Ovary (tissue), 9 donors: Measurements from ENCODE around the gene COX14. TPM values are rescaled to one million over a fixed set of nuclear protein-coding genes. Genes with fewer than 3 reads are reported as not detected.
A peak's percentile ranks its signal among the peaks of the same experiment; 100 is the strongest.

Experiments
- DNase-seq, 5 donors: peaks; one replicate each; pipeline ENCODE4 v3.0.0-alpha.2; 2019 to 2020
- H3K27ac ChIP-seq, 2 donors: fragments of 200-600 bp; one replicate each; pipeline versions ENCODE4 v1.5.1 to v1.8.0; 2019 to 2022
- H3K27me3 ChIP-seq: fragments of 200-600 bp; one replicate; pipeline ENCODE4 v1.8.0; 2022
- H3K36me3 ChIP-seq: fragments of 200-600 bp; sonication (generic); one replicate; pipeline ENCODE4 v1.5.1; 2019
- H3K4me1 ChIP-seq: one replicate; pipeline ENCODE4 v1.8.1; 2013; ENCODE audit warnings: mild to moderate bottlenecking, moderate library complexity; ENCODE audit not compliant: insufficient read depth
- H3K4me3 ChIP-seq: fragments of 200-600 bp; sonication (generic); one replicate; pipeline ENCODE4 v1.5.1; 2017
- H3K9me3 ChIP-seq, 2 donors: fragments of 200-600 bp in 1 of 2; sonication (generic) in 1 of 2; one replicate each; pipeline versions ENCODE4 v1.5.1 to v1.8.1; 2013 to 2019; ENCODE audit warnings: mild to moderate bottlenecking in 1 of 2, moderate library complexity in 1 of 2
- CTCF ChIP-seq, 3 donors: fragments of 450-650 bp in 2 of 3; fragments of 200-600 bp in 1 of 3; IDR thresholded peaks; one replicate each; pipeline versions ENCODE4 v1.5.1 to v1.8.0; 2016 to 2022; ENCODE audit warnings: antibody characterized with exemption in 3 of 3, mild to moderate bottlenecking in 1 of 3
- EP300 ChIP-seq: sonication (generic); formaldehyde crosslinking; IDR thresholded peaks from one replicate; pipeline ENCODE4 v1.6.1; 2017; ENCODE audit warnings: antibody characterized with exemption
- POLR2A ChIP-seq: fragments of 450-650 bp; IDR thresholded peaks from one replicate; pipeline ENCODE4 v1.6.1; 2017; ENCODE audit warnings: antibody characterized with exemption, mild to moderate bottlenecking, moderate library complexity
- WGBS, 3 donors: extraction: QIAGEN DNeasy Blood & Tissue Kit in 1 of 3; methylation state at CpG; one replicate each; pipeline versions ENCODE4 v1.1.5 to v1.1.7; 2013 to 2017; 5-methylcytosine and 5-hydroxymethylcytosine counted together
- intact Hi-C, 4 donors: fragments of 100-400 bp; cut with DNase I; formaldehyde crosslinking; loops; one replicate each; pipeline versions ENCODE4 v1.11.0 to v1.15.1; 2022 to 2023
- polyA plus RNA-seq, 2 donors: library from polyadenylated mRNA; stranded (reverse); fragments of 200-250 nt in 1 of 2; fragments of 350-450 nt in 1 of 2; fragmentation: Illumina TruSeq in 1 of 2; extraction: RNeasy Lipid Tissue Mini Kit (QIAGEN cat#74804) in 1 of 2; gene quantifications; one replicate each; pipeline ENCODE4 v1.2.3, GENCODE V29; 2013 to 2014
- total RNA-seq, 7 donors: library from RNA; depleted of rRNA in 2 of 7; stranded (reverse); fragments of >200 nt in 2 of 7; fragmentation: NEBNext Ultra II Directional in 3 of 7; extraction: Animal tissue kit (Norgen Biotek cat#: 25700) in 3 of 7; gene quantifications; one replicate each; pipeline versions ENCODE4 v1.1.0 to v1.2.4, GENCODE V29; 2016 to 2023
- donor health status: DM: no; HTN: no; CAD: no; lungs with moderate emphysema.
- donor health status: DM: no; HTN: no; CAD: no.
- donor health status: Bipolar disorder and iron deficiency.
- donor health status: DM: yes; HTN: yes; CAD: no.
- donor health status: DM: no; HTN: no; CAD: no.
- donor health status: DM: yes; HTN: yes; CAD: no.

COX14 gene
- total and polyA plus RNA-seq, 9 donors = 37.5 to 85.4 (median 46.4) TPM

DNA sequence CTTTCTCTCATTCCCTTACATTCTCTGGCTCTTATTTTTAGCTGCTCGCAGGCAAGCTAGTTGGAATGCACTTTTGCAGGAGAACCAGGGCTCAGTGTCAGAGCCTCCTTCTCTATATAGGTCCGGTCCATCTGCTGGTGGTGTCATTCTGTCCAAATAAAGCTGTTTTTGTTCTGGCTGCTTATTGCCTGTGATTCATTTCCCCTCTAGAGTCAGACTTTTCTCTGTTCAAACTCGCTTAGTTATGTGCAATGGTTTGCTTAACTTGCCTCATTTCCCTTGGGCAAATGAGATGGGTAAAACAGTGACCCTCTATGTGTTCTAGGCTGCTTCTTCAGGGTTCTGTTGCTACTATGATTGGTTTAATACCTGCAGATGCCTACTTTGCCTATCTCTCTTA, 24.0 kb upstream of the COX14 start:
- WGBS, 3 donors = 65 to 72% (median 69%) methylated on average over 3 of the region's 3 CpGs
- intact Hi-C loops = loop anchor here in 1 of 4 donors (10.0 kb wide), 1 partner anchor 227 kb away; no protein-coding TSS in a partner anchor
- H3K27me3 ChIP-seq = no peaks in the 10 kb centered on the region
- no peak for DNase-seq
- TF ChIP-seq CTCF (IDR thresholded peaks at IDR 0.05) = no peak
- TF ChIP-seq POLR2A = no peak
- TF ChIP-seq EP300 = no peak
- H3K4me1 ChIP-seq = peaks cover 2% of the 10 kb centered on the region
- H3K27ac ChIP-seq = no peak overlapping the region
- H3K36me3 ChIP-seq = no peaks in the 10 kb centered on the region
- no peak overlapping the region for H3K4me3 ChIP-seq
- H3K9me3 ChIP-seq = no peaks in the 10 kb centered on the region

DNA sequence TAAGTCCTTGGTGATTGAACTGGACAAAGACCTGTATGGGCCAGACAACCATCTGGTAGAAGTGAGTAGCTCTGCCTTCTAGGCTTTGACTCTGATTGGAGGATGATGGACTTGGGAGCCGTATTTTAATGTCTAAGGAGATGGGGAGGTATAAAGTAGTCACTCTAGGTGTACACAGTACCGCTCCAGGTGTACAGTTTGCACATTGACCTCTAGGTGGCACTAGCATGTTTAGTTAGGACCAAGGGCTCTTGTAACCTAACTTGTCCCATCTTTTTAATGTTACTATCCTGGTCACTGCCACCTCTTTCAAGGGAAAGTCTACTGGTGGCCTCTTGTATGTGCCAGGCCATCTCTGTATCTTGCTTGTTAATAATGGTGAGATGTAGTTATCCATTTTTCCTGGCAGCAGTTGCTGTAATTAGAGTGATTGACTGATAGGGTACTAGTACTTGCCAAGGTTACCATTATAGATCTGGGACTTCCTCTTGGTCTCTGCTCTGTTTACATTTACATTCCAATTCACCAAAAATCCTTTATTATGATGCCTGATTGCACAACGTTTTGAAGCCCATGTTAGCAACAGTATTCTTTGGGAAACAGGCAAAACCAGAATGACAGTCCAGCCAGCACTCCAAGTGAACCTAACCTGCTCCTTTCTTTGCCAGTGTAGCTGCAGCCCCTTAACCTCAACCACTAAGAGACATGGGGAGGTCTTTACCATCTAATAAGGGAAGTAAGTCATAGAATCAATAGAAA, 23.3 kb upstream of the COX14 start:
- TF ChIP-seq CTCF (IDR thresholded peaks at IDR 0.05) (peak in 1 of 3 donors; percentile 46), POLR2A (no peak), EP300 (no peak)
- no peaks in the 10 kb centered on the region for H3K27me3 ChIP-seq
- WGBS, 3 donors = 18 to 32% (median 24%) methylated on average over 3 of the region's 3 CpGs
- DNase-seq = peak in 1 of 5 donors; percentile 51
- peaks cover 2% of the 10 kb centered on the region for H3K4me1 ChIP-seq
- no peak overlapping the region for H3K27ac ChIP-seq
- no peaks in the 10 kb centered on the region for H3K36me3 ChIP-seq
- H3K4me3 ChIP-seq = no peak overlapping the region
- intact Hi-C loops = loop anchor here in 1 of 4 donors (10.0 kb wide), 1 partner anchor 226 kb away; no protein-coding TSS in a partner anchor
- H3K9me3 ChIP-seq = no peaks in the 10 kb centered on the region

- 92 to 96% (median 95%) methylated on average over 7 of the region's 7 CpGs for WGBS, 3 donors
- no peaks in the 10 kb centered on the region for H3K9me3 ChIP-seq
- DNase-seq = no peak
- TF ChIP-seq POLR2A = no peak
- no peak for TF ChIP-seq CTCF (IDR thresholded peaks at IDR 0.05)
- no peak for TF ChIP-seq EP300
- H3K4me3 ChIP-seq = no peak overlapping the region
- intact Hi-C loops = loop anchor here in 1 of 4 donors (10.0 kb wide), 1 partner anchor 225 kb away; no protein-coding TSS in a partner anchor
- H3K4me1 ChIP-seq = no peaks in the 10 kb centered on the region
- H3K27ac ChIP-seq = no peak overlapping the region
- H3K36me3 ChIP-seq = no peaks in the 10 kb centered on the region
- H3K27me3 ChIP-seq = no peaks in the 10 kb centered on the region
Measured at GRCh38 chr12:50089730-50090129, 22.3 kb upstream of the COX14 start.

DNA sequence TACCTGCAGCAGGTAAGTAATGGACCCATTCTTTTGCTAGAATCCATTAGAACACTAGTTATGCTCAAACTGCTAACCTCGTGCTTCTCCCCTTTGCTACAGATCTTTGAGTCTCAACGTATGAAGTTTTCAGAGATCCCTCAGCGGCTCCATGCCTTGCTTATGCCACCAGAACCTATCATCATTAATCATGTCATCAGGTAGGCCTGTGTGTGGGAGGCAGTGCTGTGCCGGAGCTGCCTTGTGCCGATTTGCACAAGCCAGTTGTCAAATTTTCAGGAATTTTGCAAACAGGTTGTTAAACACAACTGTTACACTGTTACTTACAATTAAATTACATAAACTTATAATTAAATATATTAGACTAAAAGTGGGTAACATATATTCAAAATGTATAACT, 21.6 kb upstream of the COX14 start:
- no peaks in the 10 kb centered on the region for H3K4me1 ChIP-seq
- intact Hi-C loops = no loop called here
- no peak for TF ChIP-seq POLR2A
- TF ChIP-seq EP300 = no peak
- no peak for TF ChIP-seq CTCF (IDR thresholded peaks at IDR 0.05)
- H3K4me3 ChIP-seq = no peak overlapping the region
- H3K27me3 ChIP-seq = no peaks in the 10 kb centered on the region
- H3K27ac ChIP-seq = no peak overlapping the region
- WGBS, 3 donors = 51 to 61% (median 54%) methylated on average over 5 of the region's 5 CpGs
- no peaks in the 10 kb centered on the region for H3K36me3 ChIP-seq
- DNase-seq = no peak
- H3K9me3 ChIP-seq = no peaks in the 10 kb centered on the region
